ENCODE results near the gene ANKRD16. TPM values are rescaled to one million over a fixed set of nuclear protein-coding genes. Genes with fewer than 3 reads are reported as not detected.

Gene ANKRD16
- total and polyA plus RNA-seq, 2 of the 13 experiments (the other 11 are each of a cell fraction or from before 2014, with no cell fraction given), result 8.0 to 11.4 TPM

GRCh38 chr10:5813341-5814109 is 76.2 kb downstream of the ANKRD16 start, which contains the start of gene GDI2 (continued):
- TF ChIP-seq ARID3A (IDR thresholded peaks at IDR 0.05; ENCODE audit: low read depth, low read length) (peak; percentile 8; the same call in 1 of the 2 replicates), MEIS2 (CRISPR knock-in tag; IDR thresholded peaks at IDR 0.05) (peak; percentile 92), DRAP1 (CRISPR knock-in tag; IDR thresholded peaks at IDR 0.05) (peak; percentile 72), ZUFSP (CRISPR knock-in tag; IDR thresholded peaks at IDR 0.05; ENCODE audit: borderline replicate concordance) (no peak), IRF2 (CRISPR knock-in tag; IDR thresholded peaks at IDR 0.05) (peak; percentile 47; the same call in 1 of the 2 replicates), FIP1L1 (IDR thresholded peaks at IDR 0.05; ENCODE audit: borderline replicate concordance, insufficient read depth, low read depth, low read length) (no peak), ZNF101 (CRISPR knock-in tag; IDR thresholded peaks at IDR 0.05; ENCODE audit: borderline replicate concordance, low read depth) (0 out of 2 replicates have a peak, but pooled peaks have one; percentile 79), ZNF691 (CRISPR knock-in tag; IDR thresholded peaks at IDR 0.05; ENCODE audit: borderline replicate concordance, low read depth) (no peak), ZNF33A (CRISPR knock-in tag; IDR thresholded peaks at IDR 0.05; ENCODE audit: borderline replicate concordance) (peak; percentile 93), HDAC6 (IDR thresholded peaks at IDR 0.05; ENCODE audit: low read depth, low read length) (no peak), THAP9 (CRISPR knock-in tag; IDR thresholded peaks at IDR 0.05; ENCODE audit: borderline replicate concordance) (peak; percentile 99), ZNF775 (CRISPR knock-in tag; IDR thresholded peaks at IDR 0.05; ENCODE audit: borderline replicate concordance) (no peak), THRA (CRISPR knock-in tag; IDR thresholded peaks at IDR 0.05; ENCODE audit: borderline replicate concordance) (peak; percentile 75), NKX3-1 (CRISPR knock-in tag; IDR thresholded peaks at IDR 0.05) (peak; percentile 96), ZNF597 (CRISPR knock-in tag; IDR thresholded peaks at IDR 0.05) (no peak), MAFK (conservative IDR thresholded peaks at IDR 0.05 in 1 of 2, IDR thresholded peaks at IDR 0.05 in 1 of 2; ENCODE audit: low read length in 2 of 2) (no peak), PAWR (CRISPR knock-in tag; IDR thresholded peaks at IDR 0.05; ENCODE audit: borderline replicate concordance) (no peak)
